Measurements from ENCODE around the gene RNF112.

DNA sequence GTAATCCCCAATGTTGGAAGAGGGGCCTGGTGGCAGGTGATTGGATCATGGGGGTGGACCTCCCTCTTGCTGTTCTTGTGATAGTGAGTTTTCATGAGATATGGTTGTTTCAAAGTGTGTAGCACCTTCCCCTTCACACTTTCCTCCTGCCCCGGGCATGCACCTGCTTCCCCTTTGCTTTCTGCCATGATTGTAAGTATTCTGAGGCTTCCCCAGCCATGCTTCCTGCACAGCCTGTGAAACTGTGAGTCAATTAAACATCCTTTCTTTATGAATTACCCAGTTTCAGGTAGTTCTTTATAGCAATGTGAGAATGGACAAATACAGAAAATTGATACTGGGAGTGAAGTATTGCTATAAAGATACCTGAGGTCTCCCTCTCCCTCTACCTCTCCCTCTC lies 29.4 kb downstream of the RNF112 start:
- TF ChIP-seq, protein P1, sequence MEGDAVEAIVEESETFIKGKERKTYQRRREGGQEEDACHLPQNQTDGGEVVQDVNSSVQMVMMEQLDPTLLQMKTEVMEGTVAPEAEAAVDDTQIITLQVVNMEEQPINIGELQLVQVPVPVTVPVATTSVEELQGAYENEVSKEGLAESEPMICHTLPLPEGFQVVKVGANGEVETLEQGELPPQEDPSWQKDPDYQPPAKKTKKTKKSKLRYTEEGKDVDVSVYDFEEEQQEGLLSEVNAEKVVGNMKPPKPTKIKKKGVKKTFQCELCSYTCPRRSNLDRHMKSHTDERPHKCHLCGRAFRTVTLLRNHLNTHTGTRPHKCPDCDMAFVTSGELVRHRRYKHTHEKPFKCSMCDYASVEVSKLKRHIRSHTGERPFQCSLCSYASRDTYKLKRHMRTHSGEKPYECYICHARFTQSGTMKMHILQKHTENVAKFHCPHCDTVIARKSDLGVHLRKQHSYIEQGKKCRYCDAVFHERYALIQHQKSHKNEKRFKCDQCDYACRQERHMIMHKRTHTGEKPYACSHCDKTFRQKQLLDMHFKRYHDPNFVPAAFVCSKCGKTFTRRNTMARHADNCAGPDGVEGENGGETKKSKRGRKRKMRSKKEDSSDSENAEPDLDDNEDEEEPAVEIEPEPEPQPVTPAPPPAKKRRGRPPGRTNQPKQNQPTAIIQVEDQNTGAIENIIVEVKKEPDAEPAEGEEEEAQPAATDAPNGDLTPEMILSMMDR (IDR thresholded peaks at IDR 0.05; ENCODE audit: insufficient read depth, low read depth, low read length), result no peak
- TF ChIP-seq EZH2 (IDR thresholded peaks at IDR 0.05; ENCODE audit: insufficient read depth, low read length), result no peak

Measured in astrocyte (in vitro differentiated cells and primary cell).